ENCODE results near the gene TMEM141.
"Not testable (repeated sequence)": the region's sequence is repeated elsewhere in the genome, so short reads cannot be mapped to it uniquely, and the experiment has no call there.

The TMEM141 gene

GRCh38 chr9:136833381-136834048 lies 42.4 kb downstream of the TMEM141 start:
- not testable (repeated sequence) for DNase-seq (ENCODE audit: low read depth in 2 of 2)

- no peak for DNase-seq (ENCODE audit: low read depth in 2 of 2)
Measured at GRCh38 chr9:136835162-136835931, 44.2 kb downstream of the TMEM141 start.

GRCh38 chr9:136835932-136836904 lies 45.1 kb downstream of the TMEM141 start:
- DNase-seq (ENCODE audit: low read depth in 2 of 2): no peak

- no peak for DNase-seq (ENCODE audit: low read depth in 2 of 2)
Measured at GRCh38 chr9:136837146-136837855, 46.2 kb downstream of the TMEM141 start.

- DNase-seq (ENCODE audit: low read depth in 2 of 2): not testable (repeated sequence)
Measured at GRCh38 chr9:136837856-136838277, 46.7 kb downstream of the TMEM141 start.

GRCh38 chr9:136838314-136839228 lies 47.4 kb downstream of the TMEM141 start:
- no peak for DNase-seq (ENCODE audit: low read depth in 2 of 2)

GRCh38 chr9:136839229-136840139 lies 48.3 kb downstream of the TMEM141 start:
- no peak for DNase-seq (ENCODE audit: low read depth in 2 of 2)

- no peak for DNase-seq (ENCODE audit: low read depth in 2 of 2)
Measured at GRCh38 chr9:136840140-136840876, 49.2 kb downstream of the TMEM141 start.

- DNase-seq (ENCODE audit: low read depth in 2 of 2): no peak
Measured at GRCh38 chr9:136840877-136841645, 49.9 kb downstream of the TMEM141 start.

GRCh38 chr9:136841646-136842379 lies 50.7 kb downstream of the TMEM141 start:
- DNase-seq (ENCODE audit: low read depth in 2 of 2): not testable (repeated sequence)

- DNase-seq (ENCODE audit: low read depth in 2 of 2): peak; percentile 51 to 59
Measured at GRCh38 chr9:136842380-136842948, 51.3 kb downstream of the TMEM141 start, which contains the start of gene AJM1. Gene AJM1, plus strand, starts transcription at chr9:136842478. Its CDS starts 1,937 bp downstream, at chr9:136844415.
